GM12891 (cell line): ENCODE measurements around the gene PRKCE.

Experiments
- DNase-seq: peaks from one replicate; pipeline ENCODE4 v3.0.0; 2011; ENCODE audit warnings: low spot score; ENCODE audit not compliant: insufficient read length
- FAIRE-seq: peaks from 2 replicates; lab custom pipeline; 2011; peaks lifted over from hg19 to GRCh38; lab: Jason Lieb, UNC
- PAX5 ChIP-seq: IDR thresholded peaks from 2 replicates; pipeline ENCODE4 v1.6.1; 2011; ENCODE audit warnings: low read length, moderate library complexity, mild to moderate bottlenecking; ENCODE audit not compliant: insufficient read depth, severe bottlenecking
- POLR2A ChIP-seq: IDR thresholded peaks from 2 replicates; pipeline ENCODE4 v1.6.1; 2011; ENCODE audit warnings: low read depth, low read length, control low read depth
- POLR2AphosphoS5 ChIP-seq: IDR thresholded peaks from 2 replicates; pipeline ENCODE4 v1.6.1; 2011; ENCODE audit warnings: low read depth, low read length, control low read depth
- POU2F2 ChIP-seq: IDR thresholded peaks from 2 replicates; pipeline ENCODE4 v1.6.1; 2011; ENCODE audit warnings: low read depth, mild to moderate bottlenecking, control low read depth, low read length, moderate library complexity
- SPI1 ChIP-seq: IDR thresholded peaks from 2 replicates; pipeline ENCODE4 v1.6.1; 2011; ENCODE audit warnings: low read depth, low read length, control low read depth
- TAF1 ChIP-seq: IDR thresholded peaks from 2 replicates; pipeline ENCODE4 v1.6.1; 2011; ENCODE audit warnings: low read depth, low read length, control low read depth

PRKCE gene

GRCh38 chr2:45750484-45750883 lies 99.0 kb downstream of the PRKCE start:
- DNase-seq (no peak), FAIRE-seq (peak; percentile 78)
- TF ChIP-seq SPI1 (no peak), TAF1 (no peak), POLR2A (no peak), POU2F2 (no peak), PAX5 (no peak), POLR2AphosphoS5 (no peak)

GRCh38 chr2:45753381-45753780 lies 101.9 kb downstream of the PRKCE start:
- TF ChIP-seq POLR2A (no peak), TAF1 (no peak), POLR2AphosphoS5 (no peak), PAX5 (no peak), POU2F2 (no peak), SPI1 (no peak)
- FAIRE-seq (no peak), DNase-seq (no peak)

- no peak for FAIRE-seq
- no peak for DNase-seq
- TF ChIP-seq SPI1 (no peak), PAX5 (no peak), POLR2A (no peak), POLR2AphosphoS5 (no peak), TAF1 (no peak), POU2F2 (no peak)
These were observed 102.9 kb downstream of the PRKCE start for GRCh38 chr2:45754131-45755010.

GRCh38 chr2:45755585-45756335 lies 104.3 kb downstream of the PRKCE start:
- no peak for FAIRE-seq
- TF ChIP-seq POU2F2 (no peak), POLR2A (no peak), SPI1 (no peak), PAX5 (no peak), POLR2AphosphoS5 (no peak), TAF1 (no peak)
- DNase-seq: no peak

GRCh38 chr2:45758018-45758417 lies 106.5 kb downstream of the PRKCE start:
- DNase-seq (no peak), FAIRE-seq (no peak)
- TF ChIP-seq POLR2A: no peak
- TF ChIP-seq PAX5: no peak
- TF ChIP-seq POU2F2: no peak
- no peak for TF ChIP-seq SPI1
- no peak for TF ChIP-seq TAF1
- TF ChIP-seq POLR2AphosphoS5: no peak

GRCh38 chr2:45759310-45759851 lies 107.9 kb downstream of the PRKCE start:
- no peak for DNase-seq

GRCh38 chr2:45761635-45762034 lies 110.2 kb downstream of the PRKCE start:
- FAIRE-seq: no peak
- TF ChIP-seq POU2F2: no peak
- TF ChIP-seq SPI1: 0 out of 2 replicates have a peak, but pooled peaks have one; percentile 6
- no peak for DNase-seq

More at GRCh38 chr2:45759310-45759851, 107.9 kb downstream of the PRKCE start:
- TF ChIP-seq TAF1: no peak
- no peak for TF ChIP-seq PAX5
- TF ChIP-seq POLR2A: no peak
- TF ChIP-seq POLR2AphosphoS5: no peak
- TF ChIP-seq SPI1: no peak
- TF ChIP-seq POU2F2: no peak
- no peak for FAIRE-seq

GRCh38 chr2:45763255-45763654 lies 111.8 kb downstream of the PRKCE start:
- DNase-seq: no peak
- peak; percentile 28 for FAIRE-seq
- no peak for TF ChIP-seq POU2F2
- TF ChIP-seq POLR2A: no peak
- no peak for TF ChIP-seq POLR2AphosphoS5
- no peak for TF ChIP-seq SPI1
- TF ChIP-seq PAX5: no peak
- TF ChIP-seq TAF1: no peak

- DNase-seq: no peak
- TF ChIP-seq SPI1 (no peak), POU2F2 (no peak), POLR2A (no peak), POLR2AphosphoS5 (no peak), PAX5 (no peak), TAF1 (no peak)
- no peak for FAIRE-seq
These were observed 112.3 kb downstream of the PRKCE start for GRCh38 chr2:45763797-45764196.

- FAIRE-seq (peak; percentile 73), DNase-seq (no peak)
- TF ChIP-seq SPI1 (peak; percentile 89), POU2F2 (no peak)
These were observed 113.7 kb downstream of the PRKCE start for GRCh38 chr2:45765007-45765727.
